ENCODE results near the gene CDK17. TPM values are rescaled to one million over a fixed set of nuclear protein-coding genes. Genes with fewer than 3 reads are reported as not detected.

CDK17 gene
- total RNA-seq, 1 donor from 2014 or later = 32.4 TPM

DNA sequence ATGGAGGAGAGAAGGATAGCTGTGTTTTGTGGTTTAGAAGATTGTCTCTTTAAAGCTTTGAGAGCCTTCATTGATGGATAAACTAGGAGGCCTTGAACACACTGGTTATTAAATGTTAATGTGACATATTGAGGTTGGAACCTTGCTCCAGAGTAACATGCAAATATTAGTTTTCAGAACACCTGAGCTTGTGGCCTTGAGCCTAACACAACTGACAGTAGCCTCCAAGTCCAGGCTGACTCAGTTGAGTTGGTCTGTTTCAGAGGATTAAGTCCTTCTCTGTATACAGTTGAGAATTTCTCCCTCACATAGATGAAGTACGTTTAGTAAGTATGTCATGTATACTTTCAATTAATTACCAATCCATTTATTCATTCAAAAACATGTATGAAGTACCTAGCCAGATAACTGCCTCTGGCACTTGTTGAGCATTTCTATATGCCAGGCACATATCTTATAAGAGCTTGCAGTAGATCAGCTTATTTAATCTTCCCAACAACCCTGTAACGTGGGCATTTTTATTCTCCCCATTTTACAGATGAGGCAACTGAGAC is 142.6 kb downstream of the CDK17 start:
- Mint-ChIP-seq H3K27me3 (ENCODE audit: insufficient read depth) (no peaks in the 10 kb centered on the region), H3K4me1 (ENCODE audit: low read depth) (peaks cover 14% of the 10 kb centered on the region), H3K9me3 (no peaks in the 10 kb centered on the region), H3K4me3 (no peak overlapping the region), H3K36me3 (ENCODE audit: low read depth) (peaks cover 18% of the 10 kb centered on the region), H3K27ac (no peak overlapping the region)
- intact Hi-C loops (cut with micrococcal nuclease) = loop anchor here (5.0 kb wide), 1 partner anchor 40 kb away; no protein-coding TSS in a partner anchor
- DNase-seq (ENCODE audit: low spot score) = no peak

GRCh38 chr12:96256672-96257361 is 143.4 kb downstream of the CDK17 start:
- no peaks in the 10 kb centered on the region for H3K9me3 Mint-ChIP-seq
- H3K4me3 Mint-ChIP-seq = no peak overlapping the region
- no peaks in the 10 kb centered on the region for H3K27me3 Mint-ChIP-seq (ENCODE audit: insufficient read depth)
- H3K27ac Mint-ChIP-seq = no peak overlapping the region
- DNase-seq (ENCODE audit: low spot score) = no peak
- peaks cover 19% of the 10 kb centered on the region for H3K4me1 Mint-ChIP-seq (ENCODE audit: low read depth)
- intact Hi-C loops (cut with micrococcal nuclease) = loop anchor here (5.0 kb wide), 1 partner anchor 40 kb away; no protein-coding TSS in a partner anchor
- H3K36me3 Mint-ChIP-seq (ENCODE audit: low read depth) = peaks cover 26% of the 10 kb centered on the region

GRCh38 chr12:96255077-96255476 is 145.2 kb downstream of the CDK17 start:
- Mint-ChIP-seq H3K4me3 (no peak overlapping the region), H3K27me3 (ENCODE audit: insufficient read depth) (no peaks in the 10 kb centered on the region), H3K9me3 (no peaks in the 10 kb centered on the region), H3K36me3 (ENCODE audit: low read depth) (peaks cover 31% of the 10 kb centered on the region), H3K27ac (peak overlapping the region; percentile 40), H3K4me1 (ENCODE audit: low read depth) (peaks cover 23% of the 10 kb centered on the region)
- no peak for DNase-seq (ENCODE audit: low spot score)
- intact Hi-C loops (cut with micrococcal nuclease) = loop anchor here (5.0 kb wide), 1 partner anchor 42 kb away; no protein-coding TSS in a partner anchor

GRCh38 chr12:96250119-96250685 is 150.0 kb downstream of the CDK17 start:
- Mint-ChIP-seq H3K4me1 (ENCODE audit: low read depth) (peaks cover 45% of the 10 kb centered on the region), H3K4me3 (no peak overlapping the region), H3K27me3 (ENCODE audit: insufficient read depth) (peaks cover 1% of the 10 kb centered on the region), H3K36me3 (ENCODE audit: low read depth) (peaks cover 50% of the 10 kb centered on the region), H3K9me3 (no peaks in the 10 kb centered on the region), H3K27ac (no peak overlapping the region)
- no peak for DNase-seq (ENCODE audit: low spot score)
- intact Hi-C loops (cut with micrococcal nuclease) = no loop called here

- Mint-ChIP-seq H3K27ac (peak overlapping the region; percentile 69), H3K4me3 (no peak overlapping the region), H3K9me3 (no peaks in the 10 kb centered on the region), H3K36me3 (ENCODE audit: low read depth) (peaks cover 49% of the 10 kb centered on the region), H3K27me3 (ENCODE audit: insufficient read depth) (peaks cover 1% of the 10 kb centered on the region), H3K4me1 (ENCODE audit: low read depth) (peaks cover 47% of the 10 kb centered on the region)
- no peak for DNase-seq (ENCODE audit: low spot score)
- intact Hi-C loops (cut with micrococcal nuclease) = no loop called here
These were observed 150.8 kb downstream of the CDK17 start for GRCh38 chr12:96249196-96250118.

DNA sequence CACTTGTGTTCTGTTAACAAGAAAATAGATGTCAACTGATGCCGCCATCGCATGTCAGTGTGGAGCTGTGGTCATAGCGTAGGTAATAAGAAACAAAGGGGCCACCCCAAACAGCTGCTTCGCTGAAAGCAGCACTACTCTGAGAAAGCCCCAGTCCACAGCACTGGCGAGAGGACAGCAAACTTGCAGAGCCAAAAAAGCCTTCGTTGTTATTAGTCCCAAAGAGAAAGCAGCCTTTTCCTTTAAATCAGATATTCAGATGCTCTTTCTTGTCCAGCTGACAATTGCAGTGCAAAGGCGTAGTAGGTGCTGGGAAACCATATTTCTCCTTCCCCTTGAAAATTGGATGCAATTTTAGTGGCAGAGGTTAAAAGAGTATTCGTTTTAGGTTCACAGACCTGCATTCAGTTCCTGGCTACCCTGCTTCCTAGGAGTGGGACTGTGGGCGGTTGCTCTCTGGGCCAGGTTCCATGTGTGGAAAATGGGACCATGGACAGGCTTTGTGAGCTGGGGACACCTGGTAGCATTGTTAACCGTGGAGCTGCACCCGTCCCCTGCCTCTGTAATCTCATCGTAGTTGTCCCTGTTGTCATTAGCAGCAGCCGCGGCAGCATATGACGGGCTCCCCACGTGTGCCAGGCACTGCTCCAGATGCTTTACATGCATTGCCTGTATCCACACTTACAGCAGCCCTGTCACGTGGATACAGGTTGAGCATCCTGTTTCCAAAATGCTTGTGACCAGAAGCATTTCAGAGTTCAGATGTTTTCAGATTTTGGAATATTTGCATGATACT is 151.9 kb downstream of the CDK17 start:
- no peak for DNase-seq (ENCODE audit: low spot score)
- Mint-ChIP-seq H3K9me3 (no peaks in the 10 kb centered on the region), H3K27ac (no peak overlapping the region), H3K4me3 (no peak overlapping the region), H3K4me1 (ENCODE audit: low read depth) (peaks cover 44% of the 10 kb centered on the region), H3K36me3 (ENCODE audit: low read depth) (peaks cover 51% of the 10 kb centered on the region), H3K27me3 (ENCODE audit: insufficient read depth) (peaks cover 1% of the 10 kb centered on the region)
- intact Hi-C loops (cut with micrococcal nuclease) = no loop called here

DNA sequence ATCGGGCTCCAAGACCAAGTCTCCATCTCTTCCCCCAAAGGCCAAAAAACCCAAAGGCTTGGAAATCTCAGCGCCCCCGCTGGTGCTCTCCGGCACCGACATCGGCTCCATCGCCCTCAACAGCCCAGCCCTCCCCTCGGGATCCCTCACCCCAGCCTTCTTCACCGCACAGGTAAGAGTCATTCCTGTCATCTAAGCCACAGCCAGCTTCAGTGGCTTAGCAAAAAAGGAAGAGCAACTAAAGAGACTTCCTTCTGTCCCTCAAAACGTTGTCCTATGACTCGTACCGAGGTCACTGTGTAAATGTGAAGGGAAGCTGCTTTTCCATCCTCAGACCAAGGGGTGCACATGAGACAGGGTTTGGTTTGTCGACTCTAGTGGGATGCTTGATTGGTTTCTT is 152.7 kb downstream of the CDK17 start:
- no peak for DNase-seq (ENCODE audit: low spot score)
- no peak overlapping the region for H3K4me3 Mint-ChIP-seq
- peaks cover 50% of the 10 kb centered on the region for H3K4me1 Mint-ChIP-seq (ENCODE audit: low read depth)
- intact Hi-C loops (cut with micrococcal nuclease) = no loop called here
- H3K9me3 Mint-ChIP-seq = no peaks in the 10 kb centered on the region
- H3K36me3 Mint-ChIP-seq (ENCODE audit: low read depth) = peaks cover 55% of the 10 kb centered on the region
- H3K27me3 Mint-ChIP-seq (ENCODE audit: insufficient read depth) = peaks cover 1% of the 10 kb centered on the region
- H3K27ac Mint-ChIP-seq = peak overlapping the region; percentile 53

DNA sequence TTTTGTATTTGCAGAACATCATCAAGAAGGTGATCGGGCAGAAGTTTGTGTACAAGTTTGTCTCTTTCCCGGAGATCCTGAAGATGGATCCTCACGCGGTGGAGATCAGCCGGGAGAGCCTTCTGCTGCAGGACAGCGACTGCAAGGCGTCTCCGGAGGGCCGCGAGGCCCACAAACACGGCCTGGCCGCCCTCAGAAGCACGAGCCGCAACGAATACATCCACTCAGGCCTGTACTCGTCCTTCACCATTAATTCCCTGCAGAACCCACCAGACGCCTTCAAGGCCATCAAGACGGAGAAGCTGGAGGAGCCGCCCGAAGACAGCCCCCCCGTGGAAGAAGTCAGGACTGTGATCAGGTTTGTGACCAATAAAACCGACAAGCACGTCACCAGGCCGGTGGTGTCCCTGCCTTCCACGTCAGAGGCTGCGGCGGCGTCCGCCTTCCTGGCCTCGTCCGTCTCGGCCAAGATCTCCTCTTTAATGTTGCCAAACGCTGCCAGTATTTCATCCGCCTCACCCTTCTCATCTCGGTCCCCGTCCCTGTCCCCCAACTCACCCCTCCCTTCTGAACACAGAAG is 153.2 kb downstream of the CDK17 start:
- DNase-seq (ENCODE audit: low spot score) = no peak
- Mint-ChIP-seq H3K27ac (no peak overlapping the region), H3K4me1 (ENCODE audit: low read depth) (peaks cover 50% of the 10 kb centered on the region), H3K27me3 (ENCODE audit: insufficient read depth) (peaks cover 1% of the 10 kb centered on the region), H3K9me3 (no peaks in the 10 kb centered on the region), H3K4me3 (no peak overlapping the region), H3K36me3 (ENCODE audit: low read depth) (peaks cover 51% of the 10 kb centered on the region)
- intact Hi-C loops (cut with micrococcal nuclease) = no loop called here

GRCh38 chr12:96244826-96245225 is 155.4 kb downstream of the CDK17 start:
- Mint-ChIP-seq H3K4me1 (ENCODE audit: low read depth) (peaks cover 53% of the 10 kb centered on the region), H3K27me3 (ENCODE audit: insufficient read depth) (peaks cover 1% of the 10 kb centered on the region), H3K9me3 (no peaks in the 10 kb centered on the region), H3K27ac (no peak overlapping the region), H3K36me3 (ENCODE audit: low read depth) (peaks cover 44% of the 10 kb centered on the region), H3K4me3 (no peak overlapping the region)
- intact Hi-C loops (cut with micrococcal nuclease) = no loop called here
- no peak for DNase-seq (ENCODE audit: low spot score)

DNA sequence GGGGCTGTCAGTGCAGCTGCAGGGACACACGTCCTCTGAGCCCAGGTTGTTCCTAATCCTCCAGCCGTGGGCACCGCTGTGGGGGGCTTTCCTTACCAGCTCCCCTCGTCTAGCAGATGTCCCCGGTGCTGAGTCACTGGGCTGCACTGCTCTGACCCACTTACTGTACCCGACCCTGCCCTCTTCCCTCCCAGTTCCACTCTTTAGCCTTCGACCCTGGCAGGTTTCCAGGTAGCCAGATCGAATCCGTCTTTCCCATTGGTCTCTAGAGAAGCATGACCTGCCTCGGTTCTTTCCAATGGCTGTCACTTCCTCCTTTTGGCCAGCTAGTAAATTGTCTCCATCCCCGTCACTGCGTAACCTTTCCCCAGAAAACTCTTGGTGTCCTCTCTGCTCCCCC is 157.6 kb downstream of the CDK17 start:
- Mint-ChIP-seq H3K4me1 (ENCODE audit: low read depth) (peaks cover 63% of the 10 kb centered on the region), H3K27me3 (ENCODE audit: insufficient read depth) (no peaks in the 10 kb centered on the region), H3K27ac (peak overlapping the region; percentile 75), H3K4me3 (peak overlapping the region; percentile 25), H3K36me3 (ENCODE audit: low read depth) (peaks cover 40% of the 10 kb centered on the region), H3K9me3 (no peaks in the 10 kb centered on the region)
- no peak for DNase-seq (ENCODE audit: low spot score)
- intact Hi-C loops (cut with micrococcal nuclease) = no loop called here

DNA sequence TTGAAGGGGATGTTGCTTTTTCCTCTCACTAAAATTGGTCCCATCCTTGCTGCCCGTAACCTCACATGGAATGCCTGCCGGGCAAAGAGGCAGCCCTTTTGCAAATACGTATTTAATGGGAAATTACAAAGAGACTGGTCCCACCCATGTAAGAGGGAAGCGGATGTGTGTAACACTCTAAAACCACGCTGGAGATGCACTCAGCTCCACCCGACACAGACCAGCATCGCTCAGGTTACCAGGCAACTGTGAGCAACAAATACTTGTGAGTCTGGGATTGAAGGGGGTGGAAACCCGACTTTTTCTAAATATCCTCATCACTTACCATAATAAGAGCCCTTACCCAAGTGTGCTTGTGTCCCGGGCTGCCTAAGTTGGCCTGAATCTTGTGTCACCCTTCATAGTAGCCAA is 158.4 kb downstream of the CDK17 start:
- Mint-ChIP-seq H3K4me3 (peak overlapping the region; percentile 24), H3K4me1 (ENCODE audit: low read depth) (peaks cover 65% of the 10 kb centered on the region)
- peak; percentile 69 for DNase-seq (ENCODE audit: low spot score)

GRCh38 chr12:96241431-96241830 is 158.8 kb downstream of the CDK17 start:
- Mint-ChIP-seq H3K36me3 (ENCODE audit: low read depth) (peaks cover 34% of the 10 kb centered on the region), H3K4me1 (ENCODE audit: low read depth) (peaks cover 69% of the 10 kb centered on the region), H3K4me3 (peak overlapping the region; percentile 24), H3K27ac (peak overlapping the region; percentile 78), H3K9me3 (no peaks in the 10 kb centered on the region), H3K27me3 (ENCODE audit: insufficient read depth) (no peaks in the 10 kb centered on the region)
- intact Hi-C loops (cut with micrococcal nuclease) = no loop called here
- no peak for DNase-seq (ENCODE audit: low spot score)

More for the DNA sequence above, 158.4 kb downstream of the CDK17 start:
- intact Hi-C loops (cut with micrococcal nuclease) = no loop called here
- Mint-ChIP-seq H3K27me3 (ENCODE audit: insufficient read depth) (no peaks in the 10 kb centered on the region), H3K9me3 (no peaks in the 10 kb centered on the region), H3K36me3 (ENCODE audit: low read depth) (peaks cover 35% of the 10 kb centered on the region), H3K27ac (peak overlapping the region; percentile 78)
